AG08396 (cell line): Measurements from ENCODE around the gene RTKN.

ENCODE experiments used
- DNase-seq: peaks from one replicate; pipeline ENCODE4 v3.0.0; 2012; ENCODE audit warnings: low spot score, mixed read lengths

RTKN gene

DNA sequence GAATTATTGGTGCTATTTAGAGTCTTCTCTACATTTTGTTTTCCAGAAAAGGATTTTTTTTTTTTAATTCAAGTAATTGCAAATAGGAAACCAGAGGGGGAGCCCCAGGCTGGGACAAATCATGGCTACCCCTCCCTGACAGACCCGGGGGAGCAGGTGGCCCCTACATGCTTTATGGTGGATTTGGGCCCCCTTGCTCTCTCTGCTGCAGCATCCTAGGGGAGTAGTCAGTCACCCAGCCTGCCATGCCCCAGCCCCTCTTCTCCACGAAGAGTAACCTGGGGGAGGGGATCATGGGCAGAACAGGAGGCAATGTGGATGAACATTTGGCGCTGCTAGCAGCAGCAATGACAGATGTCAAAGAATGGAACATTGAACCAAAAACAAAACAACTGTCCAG, 25.0 kb downstream of the RTKN start:
- DNase-seq: no peak

DNA sequence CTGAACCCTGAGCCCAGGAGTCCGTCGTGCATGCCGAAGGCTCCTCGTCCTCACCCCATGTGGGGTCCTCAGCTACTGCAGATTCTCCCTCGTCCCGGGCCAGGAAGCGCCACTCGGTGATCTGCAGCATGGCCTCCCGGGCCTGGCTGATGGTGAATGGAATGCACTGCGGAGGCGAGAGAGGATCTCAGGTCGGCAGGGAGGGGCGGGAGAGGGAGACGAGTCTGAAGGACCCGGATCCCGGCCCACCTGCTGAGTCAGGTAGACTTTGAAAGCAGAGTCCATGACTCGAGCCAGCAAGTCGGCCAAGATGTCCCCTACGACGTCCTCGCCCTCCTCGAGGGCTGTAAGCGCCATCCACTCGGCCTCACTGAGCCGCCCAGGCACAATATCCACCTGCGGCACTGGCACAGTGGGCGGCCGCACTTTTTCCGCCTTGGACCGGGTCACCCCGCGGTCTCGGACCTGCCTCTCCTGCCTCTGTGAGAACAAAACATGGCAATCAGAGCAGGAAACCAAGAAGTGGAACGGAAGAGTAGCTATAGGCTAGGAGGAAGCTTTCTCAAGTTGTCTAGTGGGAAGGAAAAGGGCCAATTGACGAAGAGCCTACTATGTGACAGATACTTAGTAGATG, 25.9 kb downstream of the RTKN start:
- no peak for DNase-seq

DNA sequence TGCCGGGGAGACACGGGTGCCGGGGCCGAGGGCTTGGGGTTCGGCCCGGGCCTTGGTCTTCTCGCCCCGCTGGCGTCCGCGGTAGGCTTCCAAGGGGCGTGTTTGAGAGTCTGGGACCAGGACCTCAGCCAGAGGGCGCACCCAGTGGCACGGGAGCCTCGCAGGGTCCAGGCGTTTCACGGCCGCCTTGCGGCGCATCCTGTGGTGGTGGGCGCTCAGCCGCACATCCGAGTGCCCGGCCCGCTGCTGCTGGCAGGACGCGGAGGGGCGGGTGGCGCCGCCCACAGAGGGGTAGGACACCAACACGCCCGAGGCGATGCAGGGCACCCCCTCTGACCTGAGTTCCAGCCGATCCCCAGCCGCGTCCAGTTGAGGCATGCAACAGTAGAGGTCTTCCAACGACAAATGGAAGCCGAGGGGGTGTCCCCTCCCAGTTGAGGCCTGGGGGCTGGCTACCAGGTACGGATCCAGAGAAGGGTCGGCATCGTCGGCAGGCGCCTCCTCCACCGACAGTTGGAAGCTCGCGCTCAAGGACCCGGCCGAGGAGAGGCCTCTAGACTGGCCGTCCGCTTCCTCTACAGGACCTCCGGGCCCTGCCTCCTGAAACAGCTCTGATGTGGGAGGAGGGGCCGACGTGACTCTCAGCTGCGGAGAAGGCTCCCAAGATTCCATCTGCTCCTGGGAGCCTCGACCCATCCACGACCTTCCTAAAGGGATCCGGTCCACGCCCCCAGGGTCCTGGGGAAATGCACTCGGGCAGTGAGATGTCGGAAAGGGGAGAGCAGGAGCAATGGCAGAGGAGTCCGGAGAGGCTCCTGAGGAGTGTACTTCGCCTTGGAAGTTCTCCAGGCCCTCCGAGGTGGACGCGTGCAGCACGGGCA, 26.6 kb downstream of the RTKN start:
- peak; percentile 78 for DNase-seq

DNA sequence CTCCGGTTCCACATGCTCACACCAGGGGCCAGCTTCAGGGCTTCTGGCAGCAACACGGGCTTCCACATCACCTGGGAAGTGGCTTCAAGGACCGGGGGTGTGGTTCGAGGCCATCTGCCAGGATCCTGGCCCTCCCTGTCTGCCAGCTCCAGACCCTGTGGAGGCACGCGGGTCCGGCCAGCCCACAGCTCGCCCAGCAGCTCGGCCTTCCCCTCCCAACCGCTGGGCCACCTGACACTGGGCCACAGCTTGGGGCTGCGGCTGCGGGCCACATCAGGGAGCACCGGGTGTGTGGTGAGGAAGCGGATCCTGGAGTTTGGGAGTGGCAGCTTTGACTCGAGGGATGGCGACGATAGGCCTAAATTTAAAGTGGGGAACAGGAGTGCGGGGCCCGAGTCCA, 27.3 kb downstream of the RTKN start:
- DNase-seq: no peak

DNA sequence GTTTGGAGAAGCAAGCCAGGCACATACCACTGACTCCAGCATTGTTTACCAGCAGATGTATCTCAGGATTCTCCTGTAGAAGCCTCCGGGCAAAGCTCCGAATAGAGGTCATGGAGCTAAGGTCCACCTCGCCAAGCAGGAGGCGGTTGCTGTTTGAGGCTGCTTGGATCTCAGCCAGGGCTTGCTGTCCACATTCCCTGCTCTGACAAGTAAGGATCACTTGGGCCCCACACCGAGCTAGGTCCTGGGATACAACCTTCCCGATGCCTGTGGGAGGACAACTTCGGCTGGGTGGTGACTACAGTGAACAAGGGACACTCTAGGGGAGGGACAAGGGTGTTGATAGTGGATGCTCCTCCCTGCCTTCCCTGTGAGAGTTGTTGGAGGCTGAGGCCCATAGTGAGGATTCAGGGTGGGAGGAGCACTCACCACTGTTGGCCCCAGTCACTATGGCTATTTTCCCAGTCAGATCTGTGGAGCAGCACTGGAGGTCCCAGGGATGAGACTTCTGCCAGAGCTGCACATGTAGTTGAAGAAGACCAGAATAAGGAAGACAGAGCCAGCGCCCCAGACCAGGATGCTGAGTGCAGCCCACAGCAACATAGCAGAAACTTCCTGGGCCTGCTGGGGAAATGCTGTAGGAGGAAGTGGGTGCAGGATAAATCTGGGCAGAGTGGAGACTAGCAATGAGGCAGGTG, 28.6 kb downstream of the RTKN start:
- no peak for DNase-seq

DNA sequence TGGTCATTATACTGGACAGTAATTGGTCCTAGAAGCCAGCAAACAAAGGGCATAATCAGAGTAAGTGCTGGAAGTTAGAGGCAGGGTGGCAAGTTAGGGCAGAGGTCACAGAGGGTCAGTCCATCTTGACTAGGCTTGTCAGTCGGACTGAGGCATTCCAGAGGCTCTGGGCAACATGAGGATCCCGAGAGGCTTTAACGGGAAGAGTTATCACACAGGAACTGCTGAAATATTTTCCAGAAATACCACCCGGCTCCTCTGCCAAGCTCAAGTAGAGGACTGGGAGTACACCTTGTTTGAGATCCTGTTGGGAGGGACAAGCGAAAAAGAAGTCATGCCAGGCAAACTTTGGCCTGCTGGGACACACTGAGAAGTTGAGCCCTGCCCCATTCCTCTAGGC, 34.1 kb downstream of the RTKN start:
- DNase-seq: no peak

DNA sequence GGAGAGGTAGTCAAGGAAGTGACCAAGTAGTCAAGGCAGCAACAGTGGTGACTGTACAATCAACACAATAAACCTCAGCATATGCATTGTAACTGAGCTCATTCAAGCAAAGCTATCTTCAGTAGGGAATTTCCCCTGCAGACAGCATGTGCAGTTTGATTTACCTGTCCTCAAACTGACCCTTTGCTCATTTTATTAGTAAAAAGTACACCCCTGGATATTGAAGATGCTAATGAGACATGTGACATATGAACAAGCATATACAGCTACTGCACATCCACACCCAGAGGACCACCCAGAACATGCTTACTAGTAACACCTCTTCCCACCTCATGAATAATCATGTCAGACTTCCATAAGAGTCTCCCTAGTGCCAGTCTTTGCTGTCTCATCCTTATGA, 35.7 kb downstream of the RTKN start:
- no peak for DNase-seq

DNA sequence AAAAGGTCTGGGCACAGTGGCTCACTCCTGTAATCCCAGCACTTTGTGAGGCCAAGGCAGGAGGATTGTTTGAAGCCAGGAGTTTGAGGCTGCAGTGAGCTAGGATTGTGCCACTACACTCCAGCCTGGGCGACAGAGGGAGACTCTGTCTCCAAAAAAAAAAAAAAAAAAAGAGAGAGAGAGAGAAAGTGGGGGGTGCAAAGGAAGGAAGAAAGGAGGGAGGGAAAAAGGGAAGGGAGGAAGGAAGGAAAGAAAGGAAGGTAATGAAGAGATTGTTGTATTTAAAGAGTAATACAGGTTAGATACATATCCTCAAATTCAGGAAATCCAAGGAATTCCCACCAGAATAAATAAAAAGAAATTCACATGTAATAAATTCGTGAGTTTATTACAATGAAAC, 39.8 kb downstream of the RTKN start:
- DNase-seq: no peak

DNA sequence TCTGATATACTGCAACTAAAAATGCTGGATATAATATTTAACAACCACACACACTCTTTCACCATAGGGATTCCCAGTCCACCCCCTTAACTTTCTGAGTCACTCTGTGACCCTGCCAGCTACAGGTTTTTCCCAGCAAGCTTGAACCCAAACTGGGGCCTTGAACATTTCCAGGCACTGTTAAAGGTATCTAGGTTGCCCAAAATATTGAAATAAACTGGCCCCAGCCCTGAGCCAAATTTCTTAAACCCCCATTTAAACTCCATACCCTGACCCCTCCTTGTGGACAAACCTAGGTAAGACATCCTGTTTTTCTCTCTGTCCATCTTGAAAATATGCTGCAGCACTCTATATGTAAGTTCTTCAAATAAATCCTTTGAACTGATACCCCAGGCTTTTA, 42.0 kb downstream of the RTKN start:
- peak; percentile 45 for DNase-seq

DNA sequence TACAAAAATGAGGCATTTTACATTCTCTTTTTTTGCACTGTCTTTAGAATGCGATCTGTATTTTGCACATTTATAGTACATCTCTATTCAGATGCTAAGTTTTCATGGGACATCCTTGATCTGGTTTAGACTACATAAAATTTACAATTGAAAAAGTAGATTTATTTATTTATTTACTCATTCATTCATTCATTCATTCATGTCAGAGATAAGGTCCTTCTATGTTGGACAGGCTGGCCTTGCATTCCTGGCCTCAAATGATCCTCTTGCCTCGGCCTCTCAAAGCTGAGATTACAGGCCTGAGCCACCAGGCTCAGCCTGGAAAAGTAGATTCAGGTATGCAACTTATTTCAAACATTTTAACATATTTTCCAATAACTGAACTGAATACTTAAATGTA, 45.6 kb downstream of the RTKN start:
- no peak for DNase-seq

DNA sequence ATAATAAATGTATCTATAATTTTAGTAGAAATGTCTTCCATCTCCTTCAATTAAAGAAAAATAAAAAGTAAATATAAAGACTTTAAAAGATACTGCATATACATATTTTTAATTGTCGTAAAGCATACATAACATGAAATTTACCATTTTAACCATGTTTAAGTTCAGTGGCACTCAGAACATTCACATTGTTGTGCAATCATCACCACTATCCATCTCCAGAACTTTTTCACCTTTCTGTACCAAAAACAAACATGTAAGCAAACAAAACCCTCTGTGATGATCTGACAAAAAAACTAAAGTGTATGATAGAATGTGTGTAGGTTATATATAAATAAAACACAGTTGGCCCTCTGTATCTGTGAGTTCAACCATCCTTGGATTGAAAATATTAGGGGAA, 48.2 kb downstream of the RTKN start:
- DNase-seq: no peak

DNA sequence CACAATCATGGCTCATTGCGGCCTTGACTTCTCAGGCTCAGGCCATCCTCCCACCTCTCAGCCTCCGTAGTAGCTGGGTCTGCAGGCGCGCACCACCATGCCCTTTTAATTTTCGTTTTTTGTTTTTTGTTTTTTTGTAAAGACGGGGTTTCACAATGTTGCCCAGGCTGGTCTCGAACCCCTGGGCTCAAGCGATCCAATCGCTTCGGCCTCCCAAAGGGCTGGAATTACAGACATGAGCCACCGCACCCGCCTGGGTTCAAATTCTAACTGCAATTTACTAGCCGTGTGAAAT, 49.3 kb downstream of the RTKN start:
- DNase-seq: no peak

DNA sequence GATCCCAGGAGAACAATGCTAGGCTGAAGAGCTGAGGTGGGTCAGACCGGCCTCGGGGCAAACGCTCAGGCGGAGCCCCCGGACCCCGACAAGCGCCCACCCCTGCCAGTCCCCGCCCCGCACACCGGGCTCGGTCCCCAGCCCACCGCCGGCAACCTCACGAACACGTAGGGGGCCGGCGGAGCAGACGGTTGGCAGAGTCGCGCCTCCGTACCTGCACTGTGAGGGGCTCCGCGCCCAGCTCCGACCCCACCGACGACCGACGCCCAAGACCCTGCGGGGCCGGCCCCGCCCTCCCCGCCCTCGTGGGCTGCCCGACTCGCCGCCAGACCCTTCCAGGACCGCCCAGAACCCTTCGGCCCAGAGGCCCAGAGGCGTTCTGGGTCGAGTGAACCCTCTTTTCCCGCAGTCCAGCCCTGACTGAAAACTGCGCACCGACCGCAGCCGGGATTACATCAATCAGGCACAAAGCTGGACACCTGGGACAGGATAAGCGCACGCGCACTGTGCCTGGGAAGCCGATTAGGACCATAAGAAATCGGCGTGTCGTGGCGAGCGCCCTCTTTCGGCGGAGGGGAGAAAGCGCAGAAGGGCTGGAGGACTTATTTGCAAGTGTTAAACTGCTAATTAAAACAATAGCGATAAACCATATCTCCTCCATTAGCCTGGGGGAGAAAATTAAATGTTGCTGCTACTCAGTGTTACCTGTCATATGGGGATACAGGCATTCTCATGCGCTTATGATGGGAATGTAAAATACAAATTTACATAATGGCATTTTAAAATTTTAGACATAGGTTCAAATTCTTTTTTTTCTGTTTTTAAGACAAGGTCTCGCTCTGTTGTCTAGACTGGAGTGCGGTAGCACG, 49.9 kb downstream of the RTKN start:
- DNase-seq: peak; percentile 94

DNA sequence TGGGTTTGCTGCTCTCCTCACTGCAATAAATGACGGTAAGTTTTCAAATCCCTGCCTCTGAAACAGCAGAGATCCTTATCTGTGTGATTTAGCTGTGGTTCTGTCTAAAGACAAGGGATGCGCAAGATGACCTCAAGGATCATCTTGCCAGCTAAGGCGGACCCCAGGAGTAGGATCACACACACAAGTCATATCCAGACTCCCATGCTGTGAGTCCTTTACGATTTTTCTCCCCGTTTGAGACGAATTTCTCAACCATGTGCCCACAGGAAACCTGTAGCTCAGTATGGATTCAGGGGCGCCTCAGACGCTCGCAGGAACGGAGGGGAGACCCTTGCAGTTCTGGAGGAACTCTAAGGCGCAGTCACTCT, 50.5 kb downstream of the RTKN start:
- peak; percentile 49 for DNase-seq

DNA sequence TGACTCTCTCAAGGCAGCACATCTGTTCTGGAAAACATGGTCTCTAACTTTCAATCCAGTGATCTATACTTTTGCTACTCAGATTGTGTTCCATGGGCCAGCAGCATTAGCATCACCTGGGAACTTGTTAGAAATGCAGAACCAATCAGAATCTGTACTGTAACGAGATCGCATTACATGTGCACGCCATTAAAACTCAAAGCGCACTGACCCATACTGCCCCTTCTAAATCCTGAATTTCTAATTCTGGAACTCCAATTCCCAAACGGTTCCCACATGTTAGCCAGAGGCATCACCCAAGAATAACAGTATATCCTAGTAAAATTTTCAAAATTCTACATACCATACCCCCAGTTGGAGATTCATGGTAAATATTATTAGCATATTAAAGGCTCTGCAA, 51.1 kb downstream of the RTKN start:
- no peak for DNase-seq

DNA sequence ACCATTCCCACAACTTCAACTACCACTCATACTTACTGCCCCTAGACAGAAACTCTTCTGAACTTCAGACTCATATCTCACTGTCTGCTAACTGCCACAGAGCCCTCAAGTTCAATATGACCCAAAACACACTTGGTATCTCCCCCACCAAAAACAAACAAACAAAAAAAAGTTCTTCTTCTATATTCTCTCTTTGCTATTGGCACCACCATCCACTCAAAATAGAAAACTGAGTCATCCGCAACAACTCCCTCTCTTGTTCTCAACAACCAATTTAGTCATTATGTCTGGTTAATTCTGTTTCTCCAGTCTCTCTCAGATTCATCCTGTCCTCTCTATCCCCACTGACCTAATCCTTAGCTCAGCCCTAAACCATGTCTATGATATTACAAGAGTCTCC, 54.4 kb downstream of the RTKN start:
- peak; percentile 41 for DNase-seq

DNA sequence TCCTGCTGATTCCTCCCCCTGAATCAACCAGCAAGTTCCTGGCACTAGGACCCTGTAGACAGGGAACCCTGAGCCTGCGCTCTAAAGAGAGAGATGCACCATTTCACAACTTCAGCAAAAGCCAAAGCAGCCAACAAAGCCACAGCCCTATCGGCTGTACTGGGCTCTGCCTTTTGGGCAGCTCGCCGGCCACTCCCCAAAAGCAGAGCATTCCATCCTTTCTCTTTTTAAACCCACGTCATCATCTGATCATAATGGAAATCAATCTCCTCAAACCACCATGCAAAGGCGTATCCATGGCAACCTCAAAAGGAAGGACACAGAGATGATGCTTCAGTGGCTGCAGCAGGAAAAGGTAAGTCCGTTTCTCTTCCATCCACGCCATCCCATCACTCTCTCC, 56.3 kb downstream of the RTKN start:
- DNase-seq: peak; percentile 34

DNA sequence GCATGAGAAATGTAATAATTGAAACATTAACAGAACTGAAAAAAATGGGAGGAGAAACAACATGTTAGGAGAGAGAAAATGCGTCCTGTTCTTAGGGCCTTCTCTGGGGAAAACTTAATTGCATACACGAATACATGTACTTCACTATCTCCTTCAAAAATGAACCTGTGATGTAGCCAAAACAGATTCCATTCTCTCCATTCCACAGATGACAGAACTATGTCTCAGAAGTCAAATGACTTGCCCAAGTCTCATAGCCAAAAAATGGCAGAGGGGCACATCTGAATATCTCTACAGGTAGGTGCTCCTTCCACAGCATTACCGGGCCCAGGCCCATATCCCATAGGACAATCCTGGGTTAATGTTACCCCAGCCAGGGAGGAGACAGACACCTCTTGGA, 57.7 kb downstream of the RTKN start:
- peak; percentile 39 for DNase-seq

DNA sequence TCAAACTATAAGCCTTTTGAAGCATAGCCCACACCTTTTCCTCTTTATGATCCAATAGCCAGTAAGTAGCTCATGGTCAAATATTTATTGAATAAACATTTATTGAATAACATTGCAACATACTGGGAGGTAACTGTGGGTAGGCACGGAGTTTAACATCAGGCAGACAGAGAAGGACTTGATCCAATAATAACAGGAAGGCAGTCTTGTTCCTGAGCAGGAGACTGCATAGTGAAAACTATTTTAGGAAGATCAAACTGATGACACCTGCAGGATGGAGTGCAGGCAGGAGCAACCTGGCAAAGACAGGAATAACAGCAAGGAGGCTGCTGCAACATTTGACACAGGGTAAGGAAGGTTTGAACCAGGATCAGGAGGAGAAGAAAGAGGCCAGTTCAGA, 58.5 kb downstream of the RTKN start:
- DNase-seq: peak; percentile 68

DNA sequence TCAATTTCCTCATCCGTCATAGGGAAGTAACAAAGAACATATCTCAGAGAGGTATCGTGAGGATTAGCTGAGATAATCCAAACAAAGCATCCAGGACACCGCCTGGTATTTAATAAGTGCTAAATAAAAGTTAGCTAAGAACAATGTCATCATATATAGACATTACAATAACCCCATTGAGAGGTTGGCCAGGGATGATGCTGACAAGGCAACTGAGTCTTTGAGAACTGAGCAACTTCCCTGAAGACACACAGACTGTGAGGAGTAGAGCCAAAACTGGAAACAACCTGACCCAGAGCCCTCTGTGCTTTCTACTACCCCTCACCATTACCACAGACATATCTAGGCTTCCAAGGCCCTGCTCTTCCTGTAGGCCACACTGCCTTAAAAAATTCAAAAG, 60.0 kb downstream of the RTKN start:
- DNase-seq: no peak

DNA sequence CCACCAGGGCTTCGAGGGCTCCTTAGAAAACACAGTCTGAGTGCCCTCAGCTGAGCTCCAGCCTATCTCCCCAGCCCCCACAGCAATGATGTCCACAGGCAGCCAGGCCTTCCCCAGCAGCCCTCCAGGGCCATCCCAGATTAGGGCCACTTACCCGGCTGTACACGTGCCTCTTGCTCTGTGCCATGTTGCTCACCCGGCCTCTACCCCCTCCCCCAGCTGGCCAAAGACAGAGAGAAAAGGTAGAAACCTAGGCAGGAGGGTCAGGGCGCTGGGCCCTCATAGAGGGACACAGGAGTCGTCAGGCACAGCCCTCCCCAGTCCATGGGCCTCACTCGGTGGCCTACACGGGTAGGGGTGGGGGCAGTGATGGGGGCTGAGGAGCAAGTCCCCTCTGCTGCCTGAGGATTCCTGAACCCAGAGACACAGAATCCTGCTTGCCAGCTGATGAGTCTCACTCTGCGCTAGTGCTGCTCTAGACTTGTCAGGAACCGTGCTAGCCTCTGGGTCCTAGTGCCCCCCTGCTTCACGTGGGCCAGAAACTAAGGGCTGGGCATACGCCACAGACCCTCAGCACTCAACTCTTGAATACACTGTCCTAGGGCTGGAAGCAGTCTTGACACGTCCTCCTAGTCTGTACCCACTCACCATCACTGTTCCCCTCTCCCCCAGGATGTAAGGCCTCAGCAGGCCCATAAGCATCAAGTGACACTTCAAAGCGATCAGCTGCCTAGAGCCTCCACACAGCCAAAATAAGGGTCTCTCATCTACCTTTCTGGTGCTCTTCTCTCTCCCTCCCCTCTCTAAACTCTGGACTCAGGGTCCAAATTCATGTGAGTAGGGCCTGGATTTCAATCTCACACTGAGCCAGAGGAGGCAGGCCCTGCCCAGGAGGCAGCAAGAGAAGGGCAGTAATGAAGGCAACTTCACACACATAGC, 61.6 kb downstream of the RTKN start, which contains the start of gene DCTN1:
Gene DCTN1, minus strand, starts transcription at position 461 of the 939 bp plus-strand sequence. Its CDS starts 274 bp downstream, at position 187.
- peak; percentile 84 for DNase-seq
